Mesendoderm (in vitro differentiated cells): ENCODE results near the gene NAT16.
"Not testable (repeated sequence)": the region's sequence is repeated elsewhere in the genome, so short reads cannot be mapped to it uniquely, and the experiment has no call there.

Experiments used
- DNase-seq: peaks from one replicate; pipeline ENCODE4 v3.0.0; 2013
- H2AK5ac ChIP-seq: 2 replicates; pipeline ENCODE4 v1.6.1; 2013; ENCODE audit warnings: low read length, inconsistent platforms
- H2BK120ac ChIP-seq: 2 replicates; pipeline ENCODE4 v1.6.1; 2013; ENCODE audit warnings: low read depth, mild to moderate bottlenecking, low read length, moderate library complexity, mixed read lengths
- H2BK15ac ChIP-seq: replicated peaks from 2 replicates; pipeline ENCODE4 v1.6.1; 2013; ENCODE audit warnings: low read depth, mild to moderate bottlenecking, moderate library complexity
- H2BK5ac ChIP-seq: 2 replicates; pipeline ENCODE4 v1.6.1; 2013; ENCODE audit warnings: low read length, inconsistent platforms
- H3K18ac ChIP-seq: 2 replicates; pipeline ENCODE4 v1.6.1; 2013; ENCODE audit warnings: mild to moderate bottlenecking, low read length, mixed read lengths
- H3K23ac ChIP-seq: one replicate; pipeline ENCODE4 v1.6.1; 2013; ENCODE audit warnings: low read length
- H3K27ac ChIP-seq: 2 replicates; pipeline ENCODE4 v1.5.1; 2013; ENCODE audit warnings: low read depth, mild to moderate bottlenecking, inconsistent platforms, low read length, moderate library complexity
- H3K27me3 ChIP-seq: 2 replicates; pipeline ENCODE4 v1.6.1; 2013; ENCODE audit warnings: low read length, control low read depth, mild to moderate bottlenecking, inconsistent platforms; ENCODE audit not compliant: insufficient read depth, poor library complexity
- H3K36me3 ChIP-seq: 2 replicates; pipeline ENCODE4 v1.6.1; 2013; ENCODE audit warnings: low read length, inconsistent platforms; ENCODE audit not compliant: control insufficient read depth, insufficient read depth
- H3K4ac ChIP-seq: one replicate; pipeline ENCODE4 v1.6.1; 2013; ENCODE audit warnings: low read depth, mild to moderate bottlenecking, low read length, moderate library complexity
- H3K4me1 ChIP-seq: 2 replicates; pipeline ENCODE4 v1.6.1; 2013; ENCODE audit warnings: low read depth, low read length, inconsistent platforms; ENCODE audit not compliant: control insufficient read depth
- H3K4me2 ChIP-seq: 2 replicates; pipeline ENCODE4 v1.6.1; 2013; ENCODE audit warnings: low read length
- H3K4me3 ChIP-seq: 2 replicates; pipeline ENCODE4 v1.5.1; 2013; ENCODE audit warnings: mild to moderate bottlenecking, low read length
- H3K56ac ChIP-seq: one replicate; pipeline ENCODE4 v1.6.1; 2013; ENCODE audit warnings: low read length
- H3K79me1 ChIP-seq: 2 replicates; pipeline ENCODE4 v1.6.1; 2013; ENCODE audit warnings: low read length, inconsistent platforms
- H3K79me2 ChIP-seq: 2 replicates; pipeline ENCODE4 v1.6.1; 2013; ENCODE audit warnings: mild to moderate bottlenecking, low read length; ENCODE audit not compliant: control insufficient read depth, insufficient read depth
- H3K9ac ChIP-seq: 2 replicates; pipeline ENCODE4 v1.6.1; 2013; ENCODE audit warnings: low read length, inconsistent platforms
- H4K5ac ChIP-seq: one replicate; pipeline ENCODE4 v1.6.1; 2013; ENCODE audit warnings: low read length
- H4K8ac ChIP-seq: one replicate; pipeline ENCODE4 v1.6.1; 2013; ENCODE audit warnings: low read depth, mild to moderate bottlenecking, control low read depth, low read length, moderate library complexity
- WGBS: extraction: QIAGEN DNeasy Blood & Tissue Kit; methylation state at CpG from one replicate; pipeline ENCODE4 v1.1.7; 2013; ENCODE audit warnings: low lambda C conversion rate, missing lambda C conversion rate; ENCODE audit not compliant: insufficient coverage; ENCODE audit errors: extremely low coverage; 5-methylcytosine and 5-hydroxymethylcytosine counted together

Gene NAT16

DNA sequence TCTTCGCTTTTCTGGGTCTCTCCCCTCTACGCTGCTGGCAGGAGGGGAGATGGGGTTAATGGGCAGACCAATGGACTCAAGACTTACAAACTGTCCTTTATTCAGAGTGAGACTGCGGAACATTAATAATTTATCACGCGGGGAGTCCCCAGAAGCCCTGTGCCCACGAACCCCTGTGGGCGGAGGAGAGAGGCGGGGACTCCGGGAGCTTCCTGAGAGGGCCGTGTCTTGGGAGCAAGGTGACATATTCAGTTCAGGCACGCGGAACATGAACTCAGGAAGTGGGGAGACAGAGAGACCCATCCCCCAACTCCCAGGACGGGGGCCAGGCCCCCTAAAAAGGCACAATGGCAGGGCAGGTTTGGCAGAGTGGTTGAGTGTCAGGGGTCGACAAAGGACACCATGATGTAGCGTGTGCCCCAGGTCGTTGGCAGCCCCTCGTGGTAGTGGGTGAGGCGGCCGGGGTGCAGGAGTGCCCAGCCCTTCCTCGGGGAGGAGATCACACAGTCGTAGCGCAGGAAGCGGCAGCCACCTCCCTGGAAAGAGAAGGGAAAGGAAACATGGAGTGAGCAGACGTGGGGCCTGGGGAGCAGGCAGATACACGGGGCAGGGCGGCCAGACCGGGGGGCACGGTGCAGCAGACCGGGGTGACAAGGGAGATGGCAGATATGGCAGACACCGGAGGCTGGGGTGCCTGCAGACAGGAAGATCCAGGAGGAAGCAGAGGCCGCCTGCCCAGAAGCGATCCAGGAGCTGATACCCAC lies 26.0 kb upstream of the NAT16 start:
- no peak overlapping the region for H3K4me3 ChIP-seq
- no peak overlapping the region for H3K23ac ChIP-seq
- H2BK5ac ChIP-seq = no peak overlapping the region
- no peak overlapping the region for H2AK5ac ChIP-seq
- no peak overlapping the region for H3K27ac ChIP-seq
- WGBS = no CpG with 5 or more reads among the region's 32 CpGs
- no peak overlapping the region for H4K8ac ChIP-seq
- H4K5ac ChIP-seq = no peak overlapping the region
- H3K4me1 ChIP-seq = no peaks in the 10 kb centered on the region
- H3K4ac ChIP-seq = no peak overlapping the region
- no peak for DNase-seq
- no peak overlapping the region for H3K18ac ChIP-seq
- no peaks in the 10 kb centered on the region for H3K27me3 ChIP-seq
- no peak overlapping the region for H3K56ac ChIP-seq
- no peak overlapping the region for H3K9ac ChIP-seq
- no peaks in the 10 kb centered on the region for H3K79me2 ChIP-seq
- peaks cover 1% of the 10 kb centered on the region for H3K36me3 ChIP-seq
- H2BK120ac ChIP-seq = no peak overlapping the region
- no peak overlapping the region for H3K4me2 ChIP-seq
- no peaks in the 10 kb centered on the region for H3K79me1 ChIP-seq
- no peak overlapping the region for H2BK15ac ChIP-seq

DNA sequence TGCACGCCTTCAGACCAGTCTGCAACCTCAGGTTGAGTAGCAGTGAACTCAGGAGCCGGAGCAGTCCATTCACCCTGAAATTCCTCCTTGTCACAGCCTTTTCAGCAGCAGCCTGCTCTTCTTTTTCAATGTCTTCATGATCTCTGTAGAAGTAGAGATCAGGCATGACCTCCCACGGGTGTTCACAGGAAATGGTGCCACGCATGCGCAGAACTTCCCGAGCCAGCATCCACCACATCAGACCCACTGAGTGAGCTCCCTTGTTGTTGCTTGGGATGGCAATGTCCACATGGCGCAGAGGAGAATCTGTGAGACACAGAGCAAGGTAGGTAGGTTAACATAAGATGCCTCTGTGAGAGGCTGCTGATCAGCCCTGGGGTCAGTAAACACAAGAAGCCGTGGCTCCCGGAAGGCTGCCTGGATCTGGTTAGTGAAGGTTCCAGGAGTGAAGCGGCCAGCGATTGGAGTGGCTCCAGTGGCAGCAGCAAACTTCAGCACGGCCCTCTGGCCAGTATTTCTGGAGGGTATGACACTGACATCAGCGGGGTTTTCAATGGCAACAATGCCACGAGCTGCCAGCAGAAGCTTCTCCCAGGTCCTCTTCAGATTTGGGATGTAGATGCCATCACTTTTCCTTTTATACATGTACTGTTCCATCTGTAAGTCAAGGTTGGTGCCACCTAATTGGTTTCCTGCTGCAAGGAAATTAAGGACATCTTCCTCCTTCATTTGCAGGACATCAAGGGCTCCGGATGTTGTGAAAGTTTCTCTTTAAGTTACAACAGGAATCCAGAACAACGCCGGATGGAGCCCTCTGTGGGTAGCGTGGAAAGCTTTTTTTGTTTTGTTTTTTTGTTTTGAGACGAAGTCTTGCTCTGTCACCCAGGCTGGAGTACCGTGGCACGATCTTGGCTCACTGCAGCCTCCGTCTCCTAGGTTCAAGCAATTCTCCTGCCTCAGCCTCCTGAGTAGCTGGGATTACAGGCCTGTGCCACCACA lies 23.9 kb upstream of the NAT16 start:
- DNase-seq, H3K9ac ChIP-seq, H4K8ac ChIP-seq, H3K4me1 ChIP-seq, H3K4me3 ChIP-seq, H3K4me2 ChIP-seq, H3K27me3 ChIP-seq, H3K18ac ChIP-seq, H3K23ac ChIP-seq, H4K5ac ChIP-seq, H3K36me3 ChIP-seq, H3K4ac ChIP-seq, H2AK5ac ChIP-seq, H3K56ac ChIP-seq, H3K27ac ChIP-seq, H3K79me1 ChIP-seq, H2BK5ac ChIP-seq, H3K79me2 ChIP-seq, H2BK15ac ChIP-seq, H2BK120ac ChIP-seq: not testable (repeated sequence)
- no CpG with 5 or more reads among the region's 22 CpGs for WGBS

DNA sequence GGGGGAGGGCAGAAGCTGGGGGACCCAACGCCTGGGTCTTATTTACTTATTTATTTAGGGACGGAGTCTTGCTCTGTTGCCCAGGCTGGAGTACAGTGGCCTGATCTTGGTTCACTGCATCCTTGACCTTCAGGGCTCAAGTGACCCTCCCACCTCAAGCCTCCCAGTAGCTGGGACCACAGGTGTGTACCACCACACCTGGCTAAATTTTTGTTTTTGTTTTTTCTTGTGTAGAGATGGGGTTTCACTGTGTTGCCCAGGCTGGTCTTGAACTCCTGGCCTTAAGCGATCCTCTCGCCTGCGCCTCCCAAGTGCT lies 22.5 kb upstream of the NAT16 start:
- Histone ChIP-seq H3K4me1 (no peaks in the 10 kb centered on the region), H3K79me1 (no peaks in the 10 kb centered on the region), H3K56ac (no peak overlapping the region), H3K4ac (no peak overlapping the region), H2BK120ac (no peak overlapping the region), H3K27me3 (no peaks in the 10 kb centered on the region), H3K18ac (no peak overlapping the region), H3K36me3 (no peaks in the 10 kb centered on the region), H2AK5ac (no peak overlapping the region), H3K79me2 (no peaks in the 10 kb centered on the region), H3K23ac (no peak overlapping the region), H3K27ac (no peak overlapping the region), H4K5ac (no peak overlapping the region), H3K9ac (no peak overlapping the region), H3K4me3 (no peak overlapping the region), H4K8ac (no peak overlapping the region), H3K4me2 (no peak overlapping the region), H2BK5ac (no peak overlapping the region), H2BK15ac (no peak overlapping the region)
- no peak for DNase-seq
- WGBS = no CpG with 5 or more reads among the region's 5 CpGs

DNA sequence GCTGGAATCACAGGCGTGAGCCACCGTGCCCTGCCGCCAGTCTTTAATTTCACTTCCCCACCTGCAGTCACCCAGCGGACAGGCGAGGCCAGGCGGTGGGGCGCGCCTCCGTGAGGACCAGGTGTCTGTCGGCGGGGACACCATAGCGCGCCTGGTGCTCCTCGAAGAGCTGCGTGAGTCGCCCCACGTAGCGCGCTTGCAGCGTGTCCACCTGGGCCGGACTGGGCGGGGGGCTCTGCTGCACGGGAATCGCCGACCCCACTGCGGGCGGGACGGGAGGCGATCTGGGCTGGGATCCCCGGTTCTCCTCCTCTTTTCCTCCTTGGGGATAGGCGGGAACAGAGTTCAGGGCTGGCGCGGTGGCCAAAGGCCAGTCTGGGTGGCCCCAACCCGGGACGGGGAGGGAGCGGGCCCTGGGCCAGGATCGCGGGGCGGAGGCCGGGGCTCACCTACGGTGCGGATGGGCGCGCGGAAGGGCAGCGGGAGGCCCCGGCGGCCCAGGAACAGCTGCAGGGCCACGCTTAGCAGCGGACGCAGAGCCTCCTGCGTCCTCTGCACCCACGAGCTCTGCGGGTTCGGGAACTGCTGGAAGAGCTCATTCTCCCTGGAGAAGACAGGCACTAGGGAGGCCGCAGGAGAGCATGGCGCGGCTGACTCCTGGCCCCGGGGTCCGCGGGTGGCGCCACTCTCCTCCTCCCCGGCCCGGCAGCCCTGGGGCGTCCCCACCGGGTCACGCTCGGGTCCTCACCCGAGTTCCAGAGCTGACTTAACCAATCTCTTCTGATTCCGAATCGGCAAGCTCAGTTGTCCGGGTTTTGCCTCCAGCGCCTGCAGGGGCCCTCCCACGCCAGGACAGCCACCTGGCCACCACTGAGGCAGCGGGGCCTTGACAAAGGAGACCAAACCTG lies 21.9 kb upstream of the NAT16 start:
- Histone ChIP-seq H2BK15ac (no peak overlapping the region), H3K79me1 (no peaks in the 10 kb centered on the region), H3K9ac (peak overlapping the region; percentile 61), H3K18ac (no peak overlapping the region), H3K27ac (no peak overlapping the region), H4K8ac (no peak overlapping the region), H2BK5ac (no peak overlapping the region), H2AK5ac (no peak overlapping the region), H3K23ac (no peak overlapping the region), H3K27me3 (no peaks in the 10 kb centered on the region), H3K4me2 (peak overlapping the region; percentile 58), H4K5ac (no peak overlapping the region), H3K79me2 (no peaks in the 10 kb centered on the region), H3K4me1 (no peaks in the 10 kb centered on the region), H2BK120ac (peak overlapping the region; percentile 7), H3K4me3 (peak overlapping the region; percentile 23), H3K36me3 (no peaks in the 10 kb centered on the region), H3K4ac (no peak overlapping the region), H3K56ac (peak overlapping the region; percentile 78)
- WGBS = no CpG with 5 or more reads among the region's 75 CpGs
- no peak for DNase-seq

DNA sequence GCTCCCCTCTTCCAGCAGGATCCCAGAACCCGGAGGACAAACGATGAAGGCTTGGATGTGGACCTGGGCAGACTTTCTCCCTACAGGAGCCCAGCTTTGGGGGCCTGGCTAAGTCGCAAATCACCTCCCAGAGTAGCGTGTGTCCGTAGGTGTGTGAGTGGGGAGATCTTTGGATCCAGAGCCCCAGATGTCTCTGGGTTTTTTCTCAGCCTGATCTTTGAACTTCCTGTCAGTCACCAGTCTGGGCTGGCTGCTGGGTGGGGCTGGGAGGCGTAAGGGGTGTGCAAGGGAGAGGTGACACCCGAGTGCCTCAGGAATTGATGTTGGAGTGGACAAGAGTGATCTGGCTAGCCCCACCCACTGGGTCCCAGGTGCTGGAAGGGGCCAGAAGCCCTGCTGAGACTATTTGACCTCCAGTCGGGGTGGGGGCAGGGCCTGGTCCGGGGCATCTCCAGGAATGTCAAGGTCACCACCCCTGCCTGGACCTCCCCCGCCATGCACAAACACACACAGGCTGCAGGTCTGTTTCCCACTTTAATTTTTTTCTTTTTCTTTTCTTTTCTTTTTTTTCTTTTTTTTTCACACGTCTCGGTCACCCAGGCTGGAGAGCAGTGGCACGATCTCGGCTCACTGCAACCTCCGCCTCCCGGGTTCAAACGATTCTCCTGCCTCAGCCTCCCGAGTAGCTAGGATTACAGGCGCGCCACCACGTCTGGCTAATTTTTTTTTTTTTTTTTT lies 20.9 kb upstream of the NAT16 start, which contains the start of gene MOGAT3:
MOGAT3 (minus strand) TSS at position 175 of the 738 bp plus-strand sequence. CDS start 182 bp downstream, outside the sequence.
- H3K79me2 ChIP-seq = no peaks in the 10 kb centered on the region
- WGBS = no CpG with 5 or more reads among the region's 21 CpGs
- no peak within 1 kb of the TSS for H3K23ac ChIP-seq
- peak within 1 kb of the TSS; percentile 7 for H2BK120ac ChIP-seq
- no peaks in the 10 kb centered on the region for H3K36me3 ChIP-seq
- DNase-seq = no peak
- H2AK5ac ChIP-seq = no peak within 1 kb of the TSS
- H3K79me1 ChIP-seq = no peaks in the 10 kb centered on the region
- H3K27ac ChIP-seq = no peak within 1 kb of the TSS
- no peaks in the 10 kb centered on the region for H3K27me3 ChIP-seq
- no peak within 1 kb of the TSS for H4K5ac ChIP-seq
- H3K4me2 ChIP-seq = peak within 1 kb of the TSS; percentile 58
- H2BK5ac ChIP-seq = no peak within 1 kb of the TSS
- H2BK15ac ChIP-seq = no peak within 1 kb of the TSS
- no peak within 1 kb of the TSS for H3K4ac ChIP-seq
- no peak within 1 kb of the TSS for H3K18ac ChIP-seq
- peak within 1 kb of the TSS; percentile 78 for H3K56ac ChIP-seq
- H4K8ac ChIP-seq = no peak within 1 kb of the TSS
- peak within 1 kb of the TSS; percentile 23 for H3K4me3 ChIP-seq
- H3K9ac ChIP-seq = peak within 1 kb of the TSS; percentile 61
- no peaks in the 10 kb centered on the region for H3K4me1 ChIP-seq
